GM23338 (cell line): Measurements from ENCODE around the gene OR5D16. TPM values are rescaled to one million over a fixed set of nuclear protein-coding genes. Genes with fewer than 3 reads are reported as not detected.

Experiments used
- ATAC-seq: fragments of 200-7000 bp; cut with Tn5 transposase; 3 replicates; pipeline ENCODE4 v1.9.1; 2020
- DNase-seq: peaks from one replicate; pipeline ENCODE4 v3.0.0-alpha.2; 2015; ENCODE audit warnings: low spot score
- H2AFZ ChIP-seq: fragments of 200-600 bp; sonication (generic); 2 replicates; pipeline ENCODE4 v1.8.0; 2016; ENCODE audit warnings: antibody characterized with exemption, mild to moderate bottlenecking, moderate library complexity
- H3F3A ChIP-seq: fragments of 200-600 bp; sonication (generic); replicated peaks from 2 replicates; pipeline ENCODE4 v1.8.0; 2017; ENCODE audit warnings: antibody characterized with exemption, mixed run types, low read depth
- H3K27ac ChIP-seq: fragments of 200-600 bp; sonication (generic); 2 replicates; pipeline ENCODE4 v1.6.1; 2016; ENCODE audit warnings: low read depth
- H3K27me3 ChIP-seq: fragments of 200-600 bp; sonication (generic); 2 replicates; pipeline ENCODE4 v1.8.0; 2016; ENCODE audit warnings: mild to moderate bottlenecking, mixed run types, moderate library complexity; ENCODE audit not compliant: insufficient read depth
- H3K36me3 ChIP-seq: fragments of 200-600 bp; sonication (generic); 2 replicates; pipeline ENCODE4 v1.8.0; 2016; ENCODE audit warnings: mild to moderate bottlenecking; ENCODE audit not compliant: insufficient read depth
- H3K4me1 ChIP-seq: fragments of 200-600 bp; sonication (generic); 2 replicates; pipeline ENCODE4 v1.8.0; 2016; ENCODE audit warnings: mild to moderate bottlenecking, moderate library complexity; ENCODE audit not compliant: insufficient read depth
- H3K4me2 ChIP-seq: fragments of 200-600 bp; sonication (generic); 2 replicates; pipeline ENCODE4 v1.7.1; 2017; ENCODE audit warnings: mixed run types
- H3K4me3 ChIP-seq: fragments of 200-600 bp; sonication (generic); 2 replicates; pipeline ENCODE4 v1.6.1; 2016; ENCODE audit warnings: mixed run types
- H3K79me2 ChIP-seq: fragments of 200-600 bp; sonication (generic); replicated peaks from 2 replicates; pipeline ENCODE4 v1.8.0; 2017; ENCODE audit warnings: mild to moderate bottlenecking; ENCODE audit not compliant: insufficient read depth
- H3K9me2 ChIP-seq: fragments of 200-600 bp; sonication (generic); 2 replicates; pipeline ENCODE4 v1.8.0; 2017; ENCODE audit not compliant: insufficient read depth
- H4K20me1 ChIP-seq: fragments of 200-600 bp; sonication (generic); replicated peaks from 2 replicates; pipeline ENCODE4 v1.8.0; 2017; ENCODE audit warnings: mild to moderate bottlenecking; ENCODE audit not compliant: insufficient read depth
- H3K27ac Mint-ChIP-seq: 2 replicates; pipeline ENCODE4 v1.8.0; 2020; ENCODE audit warnings: inconsistent platforms, mild to moderate bottlenecking, moderate library complexity, mixed read lengths
- H3K27me3 Mint-ChIP-seq: 3 replicates; pipeline ENCODE4 v1.8.0; 2022; ENCODE audit warnings: low read depth, mild to moderate bottlenecking, moderate library complexity, mixed read lengths, inconsistent platforms; ENCODE audit not compliant: insufficient read depth, poor library complexity
- H3K36me3 Mint-ChIP-seq: 3 replicates; pipeline ENCODE4 v1.8.0; 2021; ENCODE audit warnings: low read depth, mild to moderate bottlenecking, inconsistent platforms, moderate library complexity, mixed read lengths
- H3K4me1 Mint-ChIP-seq: 3 replicates; pipeline ENCODE4 v1.8.0; 2020; ENCODE audit warnings: mild to moderate bottlenecking, inconsistent platforms, mixed read lengths
- H3K4me3 Mint-ChIP-seq: 3 replicates; pipeline ENCODE4 v1.8.0; 2021; ENCODE audit warnings: moderate library complexity, mild to moderate bottlenecking, inconsistent platforms, mixed read lengths
- H3K9me3 Mint-ChIP-seq: 3 replicates; pipeline ENCODE4 v1.8.0; 2020; ENCODE audit warnings: moderate library complexity, mild to moderate bottlenecking, inconsistent platforms, mixed read lengths
- CREB1 ChIP-seq: fragments of 250-450 bp; sonication (Bioruptor Pico); IDR thresholded peaks from 2 replicates; pipeline ENCODE4 v1.5.0; 2020; ENCODE audit warnings: low read depth, mild to moderate bottlenecking, moderate library complexity
- EZH2 ChIP-seq: fragments of 200-600 bp; sonication (generic); IDR thresholded peaks from one replicate; pipeline ENCODE4 v1.8.0; 2017; ENCODE audit warnings: antibody characterized with exemption, mild to moderate bottlenecking, low read depth; ENCODE audit not compliant: unreplicated experiment
- EZH2phosphoT487 ChIP-seq: fragments of 200-600 bp; sonication (generic); IDR thresholded peaks from one replicate; pipeline ENCODE4 v1.8.1; 2018; ENCODE audit warnings: antibody characterized with exemption; ENCODE audit not compliant: unreplicated experiment
- JUNB ChIP-seq: IDR thresholded peaks from one replicate; pipeline ENCODE4 v1.6.1; 2016; ENCODE audit warnings: antibody characterized with exemption; ENCODE audit not compliant: unreplicated experiment
- NANOG ChIP-seq: IDR thresholded peaks from 2 replicates; pipeline ENCODE4 v1.6.1; 2016; ENCODE audit warnings: antibody characterized with exemption, borderline replicate concordance
- POLR2AphosphoS5 ChIP-seq: IDR thresholded peaks from 2 replicates; pipeline ENCODE4 v1.6.1; 2016; ENCODE audit warnings: antibody characterized with exemption, low read depth
- STAT1 ChIP-seq: IDR thresholded peaks from one replicate; pipeline ENCODE4 v1.6.1; 2016; ENCODE audit warnings: antibody characterized with exemption; ENCODE audit not compliant: unreplicated experiment
- ZNF114 ChIP-seq: fragments of 250-450 bp; sonication (Bioruptor Pico); IDR thresholded peaks from 2 replicates; pipeline ENCODE4 v1.5.0; 2020; ENCODE audit warnings: mild to moderate bottlenecking, moderate library complexity
- ZNF331 ChIP-seq: fragments of 250-450 bp; sonication (Bioruptor Pico); IDR thresholded peaks from 2 replicates; pipeline ENCODE4 v1.5.0; 2020; ENCODE audit warnings: low read depth, mild to moderate bottlenecking, moderate library complexity
- polyA plus RNA-seq: library from polyadenylated mRNA; unstranded; fragments of >200 nt; fragmentation: Nextera tagmentation; extraction: Ambion mirVana; gene quantifications from 2 replicates; pipeline ENCODE4 v1.2.1, GENCODE V29; 2016
- total RNA-seq: library from RNA; depleted of rRNA; stranded (reverse); fragments of >200 nt; shearing (Covaris generic); gene quantifications from 2 replicates; pipeline ENCODE4 v1.2.3, GENCODE V29; 2014
- TF ChIP-seq, protein P1 (sequence below): IDR thresholded peaks from 2 replicates; pipeline ENCODE4 v1.6.1; 2016; ENCODE audit warnings: antibody characterized with exemption
- TF ChIP-seq, protein P2 (sequence below): fragments of 250-450 bp; sonication (Bioruptor Pico); IDR thresholded peaks from 2 replicates; pipeline ENCODE4 v1.5.0; 2020; ENCODE audit warnings: mild to moderate bottlenecking, moderate library complexity
- TF ChIP-seq, protein P3 (sequence below): IDR thresholded peaks from one replicate; pipeline ENCODE4 v1.6.1; 2018; ENCODE audit warnings: antibody characterized with exemption; ENCODE audit not compliant: unreplicated experiment

Gene OR5D16
- total and polyA plus RNA-seq, 2 experiments from 2014 or later, result not detected

DNA sequence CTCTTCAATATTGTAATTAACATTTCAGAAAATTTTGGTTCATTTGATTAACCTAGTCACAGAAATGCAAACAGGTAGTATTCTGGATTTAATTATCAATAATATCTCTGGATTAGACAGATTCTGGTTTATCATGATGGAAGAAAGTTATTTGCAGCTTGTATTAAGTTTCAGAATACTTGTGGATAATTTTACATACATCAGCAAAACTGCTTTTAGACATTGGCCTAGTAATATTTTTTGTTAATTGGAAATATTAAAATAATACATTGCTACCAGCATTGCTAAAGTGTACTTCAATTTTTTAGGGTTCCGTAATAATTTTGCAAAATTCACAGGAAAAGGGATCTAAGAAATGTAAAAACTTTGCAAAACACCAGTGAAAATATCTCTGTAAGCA is 46.9 kb upstream of the OR5D16 start:
- Histone ChIP-seq H3K27ac (no peak overlapping the region), H3F3A (no peaks in the 10 kb centered on the region), H3K79me2 (no peaks in the 10 kb centered on the region), H3K4me1 (no peaks in the 10 kb centered on the region), H2AFZ (no peak overlapping the region), H4K20me1 (no peaks in the 10 kb centered on the region), H3K4me3 (no peak overlapping the region), H3K9me2 (no peaks in the 10 kb centered on the region), H3K36me3 (no peaks in the 10 kb centered on the region), H3K27me3 (no peaks in the 10 kb centered on the region), H3K4me2 (no peak overlapping the region)
- Mint-ChIP-seq H3K4me1 (no peaks in the 10 kb centered on the region), H3K27ac (no peak overlapping the region), H3K4me3 (no peak overlapping the region), H3K27me3 (no peaks in the 10 kb centered on the region), H3K9me3 (peaks cover 79% of the 10 kb centered on the region), H3K36me3 (peaks cover 12% of the 10 kb centered on the region)
- no peak for ATAC-seq
- no peak for TF ChIP-seq CREB1 (CRISPR knock-in tag)
- TF ChIP-seq, protein P1, sequence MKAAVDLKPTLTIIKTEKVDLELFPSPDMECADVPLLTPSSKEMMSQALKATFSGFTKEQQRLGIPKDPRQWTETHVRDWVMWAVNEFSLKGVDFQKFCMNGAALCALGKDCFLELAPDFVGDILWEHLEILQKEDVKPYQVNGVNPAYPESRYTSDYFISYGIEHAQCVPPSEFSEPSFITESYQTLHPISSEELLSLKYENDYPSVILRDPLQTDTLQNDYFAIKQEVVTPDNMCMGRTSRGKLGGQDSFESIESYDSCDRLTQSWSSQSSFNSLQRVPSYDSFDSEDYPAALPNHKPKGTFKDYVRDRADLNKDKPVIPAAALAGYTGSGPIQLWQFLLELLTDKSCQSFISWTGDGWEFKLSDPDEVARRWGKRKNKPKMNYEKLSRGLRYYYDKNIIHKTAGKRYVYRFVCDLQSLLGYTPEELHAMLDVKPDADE, result no peak
- TF ChIP-seq EZH2, result no peak
- TF ChIP-seq STAT1, result no peak
- TF ChIP-seq, protein P2, sequence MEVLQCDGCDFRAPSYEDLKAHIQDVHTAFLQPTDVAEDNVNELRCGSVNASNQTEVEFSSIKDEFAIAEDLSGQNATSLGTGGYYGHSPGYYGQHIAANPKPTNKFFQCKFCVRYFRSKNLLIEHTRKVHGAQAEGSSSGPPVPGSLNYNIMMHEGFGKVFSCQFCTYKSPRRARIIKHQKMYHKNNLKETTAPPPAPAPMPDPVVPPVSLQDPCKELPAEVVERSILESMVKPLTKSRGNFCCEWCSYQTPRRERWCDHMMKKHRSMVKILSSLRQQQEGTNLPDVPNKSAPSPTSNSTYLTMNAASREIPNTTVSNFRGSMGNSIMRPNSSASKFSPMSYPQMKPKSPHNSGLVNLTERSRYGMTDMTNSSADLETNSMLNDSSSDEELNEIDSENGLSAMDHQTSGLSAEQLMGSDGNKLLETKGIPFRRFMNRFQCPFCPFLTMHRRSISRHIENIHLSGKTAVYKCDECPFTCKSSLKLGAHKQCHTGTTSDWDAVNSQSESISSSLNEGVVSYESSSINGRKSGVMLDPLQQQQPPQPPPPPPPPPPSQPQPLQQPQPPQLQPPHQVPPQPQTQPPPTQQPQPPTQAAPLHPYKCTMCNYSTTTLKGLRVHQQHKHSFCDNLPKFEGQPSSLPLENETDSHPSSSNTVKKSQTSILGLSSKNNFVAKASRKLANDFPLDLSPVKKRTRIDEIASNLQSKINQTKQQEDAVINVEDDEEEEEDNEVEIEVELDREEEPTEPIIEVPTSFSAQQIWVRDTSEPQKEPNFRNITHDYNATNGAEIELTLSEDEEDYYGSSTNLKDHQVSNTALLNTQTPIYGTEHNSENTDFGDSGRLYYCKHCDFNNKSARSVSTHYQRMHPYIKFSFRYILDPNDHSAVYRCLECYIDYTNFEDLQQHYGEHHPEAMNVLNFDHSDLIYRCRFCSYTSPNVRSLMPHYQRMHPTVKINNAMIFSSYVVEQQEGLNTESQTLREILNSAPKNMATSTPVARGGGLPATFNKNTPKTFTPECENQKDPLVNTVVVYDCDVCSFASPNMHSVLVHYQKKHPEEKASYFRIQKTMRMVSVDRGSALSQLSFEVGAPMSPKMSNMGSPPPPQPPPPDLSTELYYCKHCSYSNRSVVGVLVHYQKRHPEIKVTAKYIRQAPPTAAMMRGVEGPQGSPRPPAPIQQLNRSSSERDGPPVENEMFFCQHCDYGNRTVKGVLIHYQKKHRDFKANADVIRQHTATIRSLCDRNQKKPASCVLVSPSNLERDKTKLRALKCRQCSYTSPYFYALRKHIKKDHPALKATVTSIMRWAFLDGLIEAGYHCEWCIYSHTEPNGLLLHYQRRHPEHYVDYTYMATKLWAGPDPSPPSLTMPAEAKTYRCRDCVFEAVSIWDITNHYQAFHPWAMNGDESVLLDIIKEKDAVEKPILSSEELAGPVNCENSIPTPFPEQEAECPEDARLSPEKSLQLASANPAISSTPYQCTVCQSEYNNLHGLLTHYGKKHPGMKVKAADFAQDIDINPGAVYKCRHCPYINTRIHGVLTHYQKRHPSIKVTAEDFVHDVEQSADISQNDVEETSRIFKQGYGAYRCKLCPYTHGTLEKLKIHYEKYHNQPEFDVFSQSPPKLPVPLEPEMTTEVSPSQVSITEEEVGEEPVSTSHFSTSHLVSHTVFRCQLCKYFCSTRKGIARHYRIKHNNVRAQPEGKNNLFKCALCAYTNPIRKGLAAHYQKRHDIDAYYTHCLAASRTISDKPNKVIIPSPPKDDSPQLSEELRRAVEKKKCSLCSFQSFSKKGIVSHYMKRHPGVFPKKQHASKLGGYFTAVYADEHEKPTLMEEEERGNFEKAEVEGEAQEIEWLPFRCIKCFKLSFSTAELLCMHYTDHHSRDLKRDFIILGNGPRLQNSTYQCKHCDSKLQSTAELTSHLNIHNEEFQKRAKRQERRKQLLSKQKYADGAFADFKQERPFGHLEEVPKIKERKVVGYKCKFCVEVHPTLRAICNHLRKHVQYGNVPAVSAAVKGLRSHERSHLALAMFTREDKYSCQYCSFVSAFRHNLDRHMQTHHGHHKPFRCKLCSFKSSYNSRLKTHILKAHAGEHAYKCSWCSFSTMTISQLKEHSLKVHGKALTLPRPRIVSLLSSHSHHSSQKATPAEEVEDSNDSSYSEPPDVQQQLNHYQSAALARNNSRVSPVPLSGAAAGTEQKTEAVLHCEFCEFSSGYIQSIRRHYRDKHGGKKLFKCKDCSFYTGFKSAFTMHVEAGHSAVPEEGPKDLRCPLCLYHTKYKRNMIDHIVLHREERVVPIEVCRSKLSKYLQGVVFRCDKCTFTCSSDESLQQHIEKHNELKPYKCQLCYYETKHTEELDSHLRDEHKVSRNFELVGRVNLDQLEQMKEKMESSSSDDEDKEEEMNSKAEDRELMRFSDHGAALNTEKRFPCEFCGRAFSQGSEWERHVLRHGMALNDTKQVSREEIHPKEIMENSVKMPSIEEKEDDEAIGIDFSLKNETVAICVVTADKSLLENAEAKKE (CRISPR knock-in tag), result no peak
- TF ChIP-seq NANOG, result no peak
- TF ChIP-seq, protein P3, sequence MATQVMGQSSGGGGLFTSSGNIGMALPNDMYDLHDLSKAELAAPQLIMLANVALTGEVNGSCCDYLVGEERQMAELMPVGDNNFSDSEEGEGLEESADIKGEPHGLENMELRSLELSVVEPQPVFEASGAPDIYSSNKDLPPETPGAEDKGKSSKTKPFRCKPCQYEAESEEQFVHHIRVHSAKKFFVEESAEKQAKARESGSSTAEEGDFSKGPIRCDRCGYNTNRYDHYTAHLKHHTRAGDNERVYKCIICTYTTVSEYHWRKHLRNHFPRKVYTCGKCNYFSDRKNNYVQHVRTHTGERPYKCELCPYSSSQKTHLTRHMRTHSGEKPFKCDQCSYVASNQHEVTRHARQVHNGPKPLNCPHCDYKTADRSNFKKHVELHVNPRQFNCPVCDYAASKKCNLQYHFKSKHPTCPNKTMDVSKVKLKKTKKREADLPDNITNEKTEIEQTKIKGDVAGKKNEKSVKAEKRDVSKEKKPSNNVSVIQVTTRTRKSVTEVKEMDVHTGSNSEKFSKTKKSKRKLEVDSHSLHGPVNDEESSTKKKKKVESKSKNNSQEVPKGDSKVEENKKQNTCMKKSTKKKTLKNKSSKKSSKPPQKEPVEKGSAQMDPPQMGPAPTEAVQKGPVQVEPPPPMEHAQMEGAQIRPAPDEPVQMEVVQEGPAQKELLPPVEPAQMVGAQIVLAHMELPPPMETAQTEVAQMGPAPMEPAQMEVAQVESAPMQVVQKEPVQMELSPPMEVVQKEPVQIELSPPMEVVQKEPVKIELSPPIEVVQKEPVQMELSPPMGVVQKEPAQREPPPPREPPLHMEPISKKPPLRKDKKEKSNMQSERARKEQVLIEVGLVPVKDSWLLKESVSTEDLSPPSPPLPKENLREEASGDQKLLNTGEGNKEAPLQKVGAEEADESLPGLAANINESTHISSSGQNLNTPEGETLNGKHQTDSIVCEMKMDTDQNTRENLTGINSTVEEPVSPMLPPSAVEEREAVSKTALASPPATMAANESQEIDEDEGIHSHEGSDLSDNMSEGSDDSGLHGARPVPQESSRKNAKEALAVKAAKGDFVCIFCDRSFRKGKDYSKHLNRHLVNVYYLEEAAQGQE, result no peak
- TF ChIP-seq ZNF114 (CRISPR knock-in tag), result no peak
- TF ChIP-seq POLR2AphosphoS5, result no peak
- TF ChIP-seq JUNB, result no peak
- no peak for TF ChIP-seq ZNF331 (CRISPR knock-in tag)
- no peak for TF ChIP-seq EZH2phosphoT487
- DNase-seq, result no peak
